ENCODE data around the gene OSGEP. TPM values are rescaled to one million over a fixed set of nuclear protein-coding genes. Genes with fewer than 3 reads are reported as not detected.
A peak's percentile ranks its signal among the peaks of the same experiment; 100 is the strongest.

OSGEP gene
- polyA plus RNA-seq, 3 donors: 53.7 to 88.7 (median 54.9) TPM

DNA sequence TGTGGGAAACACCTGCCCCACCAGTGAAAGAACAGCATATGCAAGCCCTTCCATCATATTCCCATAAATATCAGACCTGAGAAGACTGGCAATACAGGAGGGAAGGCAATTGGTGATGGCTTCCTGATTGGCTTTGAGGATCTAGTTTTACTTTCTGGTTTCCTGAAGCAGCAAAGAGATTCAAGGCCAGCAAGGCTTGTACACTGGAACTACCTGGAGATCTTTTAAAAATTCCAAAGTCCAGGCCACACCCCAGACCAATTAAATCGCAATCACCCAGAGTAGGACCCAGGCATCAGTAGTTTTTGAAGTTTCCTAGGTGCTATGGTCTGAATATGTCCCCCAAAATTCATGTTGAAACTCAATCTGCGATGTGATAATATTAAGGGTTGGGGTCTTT lies 38.4 kb downstream of the OSGEP start:
- DNase-seq (ENCODE audit: extremely low read depth in 1 of 11, low read depth in 9 of 11, low spot score in 4 of 11): no peak

DNA sequence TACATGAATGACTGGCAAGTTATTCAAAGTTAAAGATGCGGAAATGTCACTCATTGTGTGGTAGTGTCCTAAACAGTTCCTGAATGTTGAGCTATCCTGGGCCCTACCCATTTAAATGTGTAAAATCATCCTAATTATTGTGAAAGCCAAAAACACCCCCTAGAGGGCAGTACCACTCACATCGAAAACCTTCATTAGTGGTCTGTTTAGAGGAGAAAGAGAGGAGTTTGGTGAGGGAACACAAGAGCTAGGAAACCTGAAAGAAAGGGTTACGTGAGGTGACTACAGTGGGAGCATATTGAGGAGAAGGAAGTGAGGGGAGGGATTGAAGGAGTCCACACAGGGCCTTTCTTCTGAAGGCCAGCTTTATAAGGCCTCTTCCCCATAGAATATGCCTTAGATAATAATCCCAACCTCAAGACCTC lies 38.8 kb downstream of the OSGEP start:
- peak in 5 of 11 donors; percentile 12 to 54 (median 31) for DNase-seq (ENCODE audit: extremely low read depth in 1 of 11, low read depth in 9 of 11, low spot score in 4 of 11)

DNA sequence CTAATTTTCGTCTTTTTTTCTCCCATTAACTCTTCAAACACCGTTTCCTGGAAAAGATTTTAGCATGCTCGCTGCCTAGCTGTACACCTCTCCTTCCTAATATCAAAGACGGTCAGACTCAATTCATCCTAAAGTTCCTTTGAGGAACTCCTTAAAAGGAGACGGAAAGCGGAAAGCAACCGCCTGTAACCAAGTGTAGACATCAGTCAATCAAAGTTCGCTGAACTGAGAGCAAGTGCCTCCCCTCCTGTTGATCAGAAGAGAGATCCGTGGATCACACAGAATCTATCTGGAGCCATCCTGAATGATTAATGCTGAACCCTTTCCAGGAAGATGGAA lies 40.9 kb downstream of the OSGEP start:
- peak in 1 of 11 donors; percentile 11 for DNase-seq (ENCODE audit: extremely low read depth in 1 of 11, low read depth in 9 of 11, low spot score in 4 of 11)

DNA sequence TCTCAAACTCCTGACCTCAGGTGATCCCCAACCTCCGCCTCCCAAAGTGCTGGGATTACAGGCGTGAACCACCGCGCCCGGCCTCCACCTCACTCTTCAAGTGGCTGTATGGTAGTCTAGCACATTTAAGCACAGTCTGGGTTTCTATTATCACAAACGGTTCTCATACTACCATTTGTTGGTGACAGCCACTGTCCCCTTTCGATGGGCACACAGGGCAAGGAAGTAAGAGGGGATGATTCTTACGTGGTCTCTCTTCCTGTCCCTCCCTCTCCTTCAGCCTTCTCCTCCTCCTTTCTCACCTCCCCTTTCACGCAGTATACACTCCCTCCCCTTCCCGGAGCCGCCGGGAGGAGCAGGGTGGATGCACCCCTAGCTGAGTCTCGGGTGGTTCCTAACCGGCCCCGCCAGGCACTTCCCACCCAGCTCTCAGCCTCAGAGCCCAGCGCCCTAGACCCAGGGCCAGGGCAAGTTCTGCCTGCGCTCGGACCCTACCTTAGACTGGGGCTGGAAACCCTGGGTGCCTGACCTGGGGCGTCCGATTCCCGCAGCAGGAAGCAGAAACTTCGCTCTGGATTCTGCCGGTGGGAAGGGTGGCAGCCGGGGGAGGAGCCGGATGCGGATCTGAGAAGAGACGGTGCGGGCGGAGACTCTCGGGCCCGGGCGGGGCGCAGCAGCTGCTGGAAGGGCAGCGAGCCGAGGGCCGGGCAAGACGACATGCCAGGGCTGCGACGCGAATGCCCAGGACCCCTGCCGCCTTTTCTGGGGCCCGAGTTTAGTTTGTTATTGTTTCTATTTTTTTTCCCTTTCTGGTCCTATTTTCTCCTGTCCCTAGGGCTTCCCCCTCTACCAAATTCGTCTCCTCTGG lies 41.5 kb downstream of the OSGEP start, which contains the start of gene TEP1:
TEP1 (minus strand) TSS at position 626 of the 868 bp plus-strand sequence. CDS start 5,062 bp downstream, outside the sequence.
- peak in 10 of 11 donors; percentile 61 to 79 (median 70) for DNase-seq (ENCODE audit: extremely low read depth in 1 of 11, low read depth in 9 of 11, low spot score in 4 of 11)

DNA sequence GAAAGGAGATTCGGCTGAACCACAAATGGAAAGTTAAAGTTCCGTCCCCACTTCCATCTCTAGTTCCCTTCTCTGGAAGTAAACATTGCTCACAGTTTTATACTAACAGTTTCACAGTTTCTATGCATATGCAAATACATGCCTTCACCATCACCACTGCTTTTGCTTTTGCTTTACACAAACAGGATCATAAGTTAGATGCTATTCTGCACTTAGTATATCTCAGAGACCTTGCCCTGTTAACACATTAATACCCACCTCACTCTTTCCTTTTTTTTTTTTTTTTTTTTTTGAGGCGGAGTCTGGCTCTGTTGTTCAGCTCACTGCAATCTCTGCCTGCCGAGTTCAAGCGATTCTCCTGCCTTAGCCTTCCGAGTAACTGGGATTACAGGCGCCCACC lies 42.2 kb downstream of the OSGEP start:
- DNase-seq (ENCODE audit: extremely low read depth in 1 of 11, low read depth in 9 of 11, low spot score in 4 of 11): no peak

DNA sequence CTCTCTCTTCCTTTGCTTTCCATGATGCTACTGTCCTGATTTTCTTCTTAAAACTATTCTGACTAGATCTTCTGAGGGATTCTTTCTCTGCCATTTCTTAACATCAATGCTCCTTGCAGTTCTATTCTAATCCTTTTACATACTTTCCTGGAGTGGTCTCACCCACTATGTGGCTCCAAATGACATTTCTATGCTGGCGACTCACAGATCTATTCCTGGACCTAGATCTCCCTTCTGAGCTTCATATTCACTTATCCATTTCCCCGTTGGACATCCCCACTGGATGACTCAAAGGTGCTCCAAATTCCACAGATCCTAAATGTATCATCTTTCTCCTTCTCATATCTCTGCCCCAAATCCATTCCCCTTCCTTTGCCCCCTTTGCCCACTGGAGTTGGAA lies 45.4 kb downstream of the OSGEP start:
- no peak for DNase-seq (ENCODE audit: extremely low read depth in 1 of 11, low read depth in 9 of 11, low spot score in 4 of 11)

DNA sequence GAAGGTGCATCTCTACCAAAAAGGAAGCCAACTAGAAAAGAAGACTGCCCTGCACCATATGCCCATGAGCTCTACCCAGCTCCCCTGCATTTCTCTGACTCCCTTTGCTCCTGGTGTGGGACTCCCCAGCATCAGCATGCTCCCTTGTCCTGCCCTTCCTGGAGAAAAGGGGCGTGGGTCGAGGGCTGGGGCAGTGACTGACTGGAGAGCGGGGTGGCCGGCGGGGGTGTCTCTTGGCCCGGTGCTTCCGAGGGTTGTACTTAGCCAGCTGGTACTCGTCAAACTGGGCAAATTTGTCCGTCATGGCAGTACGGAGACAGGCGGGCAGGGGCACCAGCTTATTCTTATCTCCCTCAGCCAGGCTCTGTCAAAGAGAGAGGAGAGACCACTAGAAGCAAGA lies 51.1 kb downstream of the OSGEP start:
- no peak for DNase-seq (ENCODE audit: extremely low read depth in 1 of 11, low read depth in 9 of 11, low spot score in 4 of 11)

DNA sequence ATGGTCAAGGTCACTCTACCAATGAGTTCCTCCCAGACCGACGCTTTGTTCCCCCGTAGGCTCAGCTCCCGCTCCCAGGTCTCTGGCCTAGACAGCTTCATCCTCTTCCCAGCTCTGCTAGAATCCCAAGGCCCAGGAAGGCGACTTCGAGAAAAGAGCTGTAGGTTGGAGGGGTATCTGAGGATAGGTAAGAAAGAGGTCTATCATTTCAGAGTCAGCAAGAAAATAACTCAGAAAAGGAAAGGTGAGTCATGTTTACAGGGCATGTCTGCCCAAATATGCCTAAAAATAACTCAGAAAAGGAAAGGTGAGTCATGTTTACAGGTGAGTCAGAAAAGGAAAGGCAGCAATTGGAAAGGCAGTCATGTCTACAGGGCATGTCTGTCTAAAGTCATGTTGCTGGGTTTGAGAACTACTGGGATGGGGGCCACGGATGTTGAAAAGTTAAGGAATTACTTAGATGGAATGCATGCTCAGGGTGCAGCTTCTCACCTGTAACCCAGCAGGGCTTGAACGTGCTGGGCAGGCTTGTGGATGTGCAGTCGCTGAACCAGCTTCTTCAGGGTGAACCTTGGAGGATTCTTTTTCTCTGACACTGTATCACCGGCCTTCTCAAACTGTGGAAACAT lies 53.5 kb downstream of the OSGEP start:
- DNase-seq (ENCODE audit: extremely low read depth in 1 of 11, low read depth in 9 of 11, low spot score in 4 of 11): no peak

DNA sequence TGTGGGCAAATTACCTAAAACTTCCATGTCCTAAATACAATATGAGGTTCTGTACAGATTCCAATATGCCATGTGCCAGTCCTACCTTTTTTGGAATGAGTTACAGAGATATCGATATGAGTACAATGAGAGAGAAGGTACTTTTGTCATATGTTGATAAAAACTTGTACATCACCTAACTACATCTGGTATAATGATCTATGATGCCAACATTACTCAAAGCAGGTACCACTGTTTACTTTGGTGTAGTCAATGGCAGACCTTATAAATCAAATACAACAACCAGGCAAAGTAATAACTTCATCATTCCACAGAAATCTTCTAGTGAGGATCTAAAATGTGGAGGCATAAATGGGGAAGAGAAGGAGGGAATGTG lies 54.0 kb downstream of the OSGEP start:
- DNase-seq (ENCODE audit: extremely low read depth in 1 of 11, low read depth in 9 of 11, low spot score in 4 of 11): no peak

DNA sequence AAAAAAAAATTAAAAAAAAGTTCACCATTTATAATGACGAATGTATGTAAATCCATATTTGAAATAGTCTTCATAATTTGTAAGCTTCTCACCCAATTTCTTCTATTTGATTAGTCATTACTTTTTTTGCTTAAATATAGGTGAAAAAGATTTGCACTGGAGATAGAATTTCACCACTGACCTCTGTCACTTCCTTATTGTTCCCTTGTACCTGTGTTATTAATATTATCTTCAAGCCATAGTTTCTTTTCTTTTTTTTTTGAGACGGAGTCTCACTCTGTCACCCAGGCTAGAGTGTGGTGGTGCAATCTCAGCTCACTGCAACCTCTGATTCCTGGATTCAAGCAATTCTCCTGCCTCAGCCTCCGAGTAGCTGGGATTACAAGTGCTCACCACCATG lies 57.1 kb downstream of the OSGEP start:
- no peak for DNase-seq (ENCODE audit: extremely low read depth in 1 of 11, low read depth in 9 of 11, low spot score in 4 of 11)

Other genes with a start within 250 kb of the OSGEP start
- gene OR11H6, start 231.1 kb downstream of the OSGEP start, polyA plus RNA-seq (ENCODE audit: insufficient read length in 3 of 3): not detected
- gene OR11H7, start 225.8 kb downstream of the OSGEP start, polyA plus RNA-seq (ENCODE audit: insufficient read length in 3 of 3): under 1 TPM; 0.26 to 0.60 (median 0.26) TPM
- under 1 TPM in 1 of 3 donors, not detected in 2; 0.14 TPM for gene OR11H4, start 215.5 kb downstream of the OSGEP start, polyA plus RNA-seq (ENCODE audit: insufficient read length in 3 of 3)
- gene TTC5, start 148.9 kb downstream of the OSGEP start, polyA plus RNA-seq (ENCODE audit: insufficient read length in 3 of 3): 10 to 100 TPM; 24.9 to 31.0 (median 29.6) TPM
- gene CCNB1IP1, start 121.5 kb downstream of the OSGEP start, polyA plus RNA-seq (ENCODE audit: insufficient read length in 3 of 3): 100 to 1,000 TPM; 108 to 130 (median 120) TPM
- gene PARP2, start 111.2 kb downstream of the OSGEP start, polyA plus RNA-seq (ENCODE audit: insufficient read length in 3 of 3): 10 to 100 TPM; 51.1 to 62.7 (median 60.3) TPM
- gene TEP1, start 41.3 kb downstream of the OSGEP start, polyA plus RNA-seq (ENCODE audit: insufficient read length in 3 of 3): 10 to 100 TPM; 19.0 to 20.7 (median 19.0) TPM
- gene KLHL33, start 18.6 kb downstream of the OSGEP start, polyA plus RNA-seq (ENCODE audit: insufficient read length in 3 of 3): under 1 TPM; 0.23 to 0.53 (median 0.47) TPM
- 100 to 1,000 TPM; 292 to 331 (median 308) TPM for gene APEX1, start 414 bp upstream of the OSGEP start, polyA plus RNA-seq (ENCODE audit: insufficient read length in 3 of 3)
- gene PIP4P1, start 6.6 kb upstream of the OSGEP start, polyA plus RNA-seq (ENCODE audit: insufficient read length in 3 of 3): 10 to 100 TPM; 35.0 to 40.4 (median 36.9) TPM
- 100 to 1,000 TPM in 1 of 3 donors, 10 to 100 TPM in 2; 64.0 to 144 (median 82.3) TPM for gene PNP, start 14.6 kb upstream of the OSGEP start, polyA plus RNA-seq (ENCODE audit: insufficient read length in 3 of 3)
- gene RNASE10, start 50.7 kb upstream of the OSGEP start, polyA plus RNA-seq (ENCODE audit: insufficient read length in 3 of 3): under 1 TPM in 2 of 3 donors, not detected in 1; 0.14 TPM
- gene RNASE9, start 106.2 kb upstream of the OSGEP start, polyA plus RNA-seq (ENCODE audit: insufficient read length in 3 of 3): not detected
- gene RNASE11, start 133.2 kb upstream of the OSGEP start, polyA plus RNA-seq (ENCODE audit: insufficient read length in 3 of 3): not detected
- gene RNASE12, start 136.6 kb upstream of the OSGEP start, polyA plus RNA-seq (ENCODE audit: insufficient read length in 3 of 3): not detected
- gene OR6S1, start 186.9 kb upstream of the OSGEP start, polyA plus RNA-seq (ENCODE audit: insufficient read length in 3 of 3): not detected
- gene RNASE4, start 229.7 kb upstream of the OSGEP start, polyA plus RNA-seq (ENCODE audit: insufficient read length in 3 of 3): 1 to 10 TPM; 1.5 to 2.4 (median 1.8) TPM
- 1 to 10 TPM; 2.5 to 6.7 (median 3.3) TPM for gene ANG, start 234.0 kb upstream of the OSGEP start, polyA plus RNA-seq (ENCODE audit: insufficient read length in 3 of 3)